K562 (cell line): Measurements from ENCODE around the gene MACROD2. TPM values are rescaled to one million over a fixed set of nuclear protein-coding genes. Genes with fewer than 3 reads are reported as not detected.

Experiments used
- ATAC-seq: fragments of 200-7000 bp; cut with Tn5 transposase; 3 replicates; pipeline ENCODE4 v1.9.1; 2020; ENCODE audit warnings: moderate library complexity
- BruUV-seq: library from RNA; stranded (reverse); fragments of 400-500 nt; replicated peaks from 2 replicates; lab custom pipeline; 2021; lab: Mats Ljungman, UMichigan
- CTCF ChIA-PET: fragments of 300-600 bp; formaldehyde crosslinking; extraction: SDS; loops from one replicate; lab custom pipeline; 2021; ENCODE audit warnings: low intra/inter-chr PET ratio; lab: Yijun Ruan, JAX
- POLR2A ChIA-PET: fragments of 300-600, 350-650 bp; sonication (Branson Sonifier 250); formaldehyde crosslinking; extraction: SDS; loops from one replicate; lab custom pipeline; 2021; ENCODE audit warnings: antibody characterized with exemption, inconsistent platforms; lab: Yijun Ruan, JAX
- DNase-seq, 4 experiments: peaks; one replicate each; pipeline versions ENCODE4 v3.0.0 to v3.0.0-alpha.2; 2011 to 2018; ENCODE audit warnings: low spot score in 3 of 4, mixed read lengths in 3 of 4; ENCODE audit errors: extremely low read depth in 1 of 4
- FAIRE-seq: peaks from 2 replicates; lab custom pipeline; 2011; peaks lifted over from hg19 to GRCh38; lab: Jason Lieb, UNC
- H2AFZ ChIP-seq: 2 replicates; pipeline ENCODE4 v1.6.0; 2011; ENCODE audit warnings: low read depth, low read length, control low read depth, inconsistent platforms
- H3K27ac ChIP-seq: fragments of 200-600 bp; 3 replicates; pipeline ENCODE4 v1.8.0; 2011; ENCODE audit warnings: low read depth, mild to moderate bottlenecking, control low read depth, inconsistent platforms, low read length, moderate library complexity, mixed read lengths; ENCODE audit errors: extremely low read depth
- H3K27me3 ChIP-seq, 2 experiments: fragments of 300-600 bp in 1 of 2; 2 replicates in 1 of 2; 3 replicates in 1 of 2; pipeline versions ENCODE4 v1.6.0 to v1.8.0; 2011; ENCODE audit warnings: inconsistent platforms in 2 of 2, low read length in 2 of 2, mild to moderate bottlenecking in 1 of 2, mixed read lengths in 1 of 2, moderate library complexity in 1 of 2; ENCODE audit not compliant: control insufficient read depth in 2 of 2, insufficient read depth in 2 of 2
- H3K36me3 ChIP-seq: fragments of 300-600 bp; 3 replicates; pipeline ENCODE4 v1.8.0; 2011; ENCODE audit warnings: mild to moderate bottlenecking, low read length, inconsistent platforms; ENCODE audit not compliant: control insufficient read depth, insufficient read depth
- H3K4me1 ChIP-seq, 2 experiments: fragments of 200-600 bp in 1 of 2; replicated peaks in 1 of 2; 2 replicates in 1 of 2; 3 replicates in 1 of 2; pipeline versions ENCODE4 v1.5.1 to v1.8.0; 2011; ENCODE audit warnings: inconsistent platforms in 2 of 2, low read length in 2 of 2, mild to moderate bottlenecking in 1 of 2, mixed read lengths in 1 of 2, moderate library complexity in 1 of 2; ENCODE audit not compliant: control insufficient read depth in 2 of 2, insufficient read depth in 2 of 2
- H3K4me2 ChIP-seq: 2 replicates; pipeline ENCODE4 v1.6.1; 2011; ENCODE audit warnings: low read length, control low read depth, inconsistent platforms, mixed read lengths; ENCODE audit not compliant: insufficient read depth
- H3K4me3 ChIP-seq: fragments of 200-600 bp; sonication (generic), shearing (Covaris generic); 2 replicates; pipeline ENCODE4 v1.5.1; 2016; ENCODE audit warnings: control low read depth, inconsistent platforms
- H3K79me2 ChIP-seq: fragments of 200-600 bp; 3 replicates; pipeline ENCODE4 v1.8.0; 2011; ENCODE audit warnings: low read length, inconsistent platforms; ENCODE audit not compliant: control insufficient read depth, insufficient read depth
- H3K9ac ChIP-seq, 2 experiments: 2 replicates each; pipeline versions ENCODE4 v1.6.0 to v1.6.1; 2011; ENCODE audit warnings: low read depth in 2 of 2, low read length in 2 of 2, control low read depth in 1 of 2, inconsistent platforms in 1 of 2, mild to moderate bottlenecking in 1 of 2, mixed read lengths in 1 of 2; ENCODE audit not compliant: insufficient read depth in 1 of 2
- H3K9me1 ChIP-seq: one replicate; pipeline ENCODE4 v1.6.0; 2011; ENCODE audit warnings: inconsistent platforms, mild to moderate bottlenecking, low read length, moderate library complexity; ENCODE audit not compliant: control insufficient read depth, insufficient read depth
- H3K9me3 ChIP-seq: replicated peaks from 2 replicates; pipeline ENCODE4 v1.5.1; 2011; ENCODE audit warnings: low read depth, low read length, inconsistent platforms; ENCODE audit not compliant: control insufficient read depth, insufficient read depth
- H4K20me1 ChIP-seq: replicated peaks from 2 replicates; pipeline ENCODE4 v1.6.1; 2011; ENCODE audit warnings: low read length, inconsistent platforms, mixed read lengths; ENCODE audit not compliant: control insufficient read depth, insufficient read depth
- WGBS: fragments of 100-300 bp; shearing (Covaris generic); methylation state at CpG from one replicate; pipeline ENCODE4 v1.1.6; 2016; ENCODE audit warnings: low coverage, mixed read lengths; ENCODE audit not compliant: insufficient coverage; ENCODE audit errors: missing lambda C conversion rate; 5-methylcytosine and 5-hydroxymethylcytosine counted together
- in situ Hi-C: fragments of 300-500 bp; cut with MboI; formaldehyde crosslinking; loops from 4 replicates; pipeline ENCODE4 v1.15.0; 2018; ENCODE audit warnings: inconsistent platforms, mixed read lengths
- intact Hi-C: fragments of 100-400 bp; cut with micrococcal nuclease; formaldehyde crosslinking; loops from 2 replicates; pipeline ENCODE4 v1.14.2; 2022
- polyA plus RNA-seq, 8 experiments: library from polyadenylated mRNA; depleted of rRNA in 4 of 8; stranded (reverse) in 5 of 8; unstranded in 3 of 8; fragments of >200 nt; fragmentation: Nextera tagmentation in 2 of 8; fragmentation: Illumina TruSeq in 1 of 8; extraction: Ambion mirVana in 2 of 8; extraction: Trizol in 1 of 8; gene quantifications; 2 replicates each; pipeline versions ENCODE4 v1.2.1 to v1.2.3, GENCODE V29; 2011 to 2014; ENCODE audit warnings: inconsistent platforms in 1 of 8, missing spikeins in 1 of 8
- total RNA-seq, 7 experiments: library from RNA; depleted of rRNA in 6 of 7; stranded (reverse); fragments of >200 nt in 6 of 7; fragmentation: Illumina TruSeq in 2 of 7; extraction: Trizol in 2 of 7; gene quantifications; 2 replicates each; pipeline versions ENCODE4 v1.2.1 to v1.2.3, GENCODE V29; 2011 to 2021; ENCODE audit warnings: low replicate concordance in 1 of 7
- TF ChIP-seq, protein P1 (sequence below): fragments of 250-450 bp; sonication (Bioruptor Pico); IDR thresholded peaks from 2 replicates; pipeline ENCODE4 v1.5.0; 2021; ENCODE audit warnings: mild to moderate bottlenecking, borderline replicate concordance
- TF ChIP-seq, protein P2 (sequence below), 2 experiments: fragments of 450-650 bp; formaldehyde crosslinking in 1 of 2; IDR thresholded peaks; 2 replicates each; pipeline versions ENCODE4 v1.4.0 to v1.6.1; 2014 to 2020; ENCODE audit warnings: mild to moderate bottlenecking in 2 of 2, borderline replicate concordance in 1 of 2, low read depth in 1 of 2

Gene MACROD2
- total and polyA plus RNA-seq, 9 of the 15 experiments (the other 6 are each of a cell fraction or from before 2014, with no cell fraction given): not detected

DNA sequence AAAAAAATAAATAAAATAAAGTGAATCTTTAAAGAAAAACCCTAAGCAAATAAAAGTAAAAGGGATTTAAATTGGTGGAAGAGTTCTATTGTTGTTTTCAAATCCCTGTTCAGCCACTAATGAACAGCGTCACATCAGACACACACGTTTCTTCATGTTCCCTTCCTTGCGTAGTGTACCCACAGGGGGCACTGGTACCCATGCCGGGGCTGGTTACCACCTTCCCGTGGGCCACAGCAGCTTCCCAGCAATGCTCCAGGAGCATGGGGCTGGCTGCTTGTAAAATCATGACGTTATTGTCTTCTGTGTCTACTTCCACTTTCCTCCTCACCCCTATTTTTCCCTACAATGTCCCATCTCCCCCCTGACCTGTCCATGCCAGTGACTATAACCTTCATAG lies 1589.2 kb downstream of the MACROD2 start:
- in situ Hi-C loops (no loop called here), intact Hi-C loops (no loop called here)
- BruUV-seq: no TSS peak
- no peak overlapping the region for H2AFZ ChIP-seq
- no peak overlapping the region for H3K9ac ChIP-seq
- no peaks in the 10 kb centered on the region for H3K9me3 ChIP-seq
- H3K4me1 ChIP-seq: no peaks in the 10 kb centered on the region
- TF ChIP-seq, protein P1, sequence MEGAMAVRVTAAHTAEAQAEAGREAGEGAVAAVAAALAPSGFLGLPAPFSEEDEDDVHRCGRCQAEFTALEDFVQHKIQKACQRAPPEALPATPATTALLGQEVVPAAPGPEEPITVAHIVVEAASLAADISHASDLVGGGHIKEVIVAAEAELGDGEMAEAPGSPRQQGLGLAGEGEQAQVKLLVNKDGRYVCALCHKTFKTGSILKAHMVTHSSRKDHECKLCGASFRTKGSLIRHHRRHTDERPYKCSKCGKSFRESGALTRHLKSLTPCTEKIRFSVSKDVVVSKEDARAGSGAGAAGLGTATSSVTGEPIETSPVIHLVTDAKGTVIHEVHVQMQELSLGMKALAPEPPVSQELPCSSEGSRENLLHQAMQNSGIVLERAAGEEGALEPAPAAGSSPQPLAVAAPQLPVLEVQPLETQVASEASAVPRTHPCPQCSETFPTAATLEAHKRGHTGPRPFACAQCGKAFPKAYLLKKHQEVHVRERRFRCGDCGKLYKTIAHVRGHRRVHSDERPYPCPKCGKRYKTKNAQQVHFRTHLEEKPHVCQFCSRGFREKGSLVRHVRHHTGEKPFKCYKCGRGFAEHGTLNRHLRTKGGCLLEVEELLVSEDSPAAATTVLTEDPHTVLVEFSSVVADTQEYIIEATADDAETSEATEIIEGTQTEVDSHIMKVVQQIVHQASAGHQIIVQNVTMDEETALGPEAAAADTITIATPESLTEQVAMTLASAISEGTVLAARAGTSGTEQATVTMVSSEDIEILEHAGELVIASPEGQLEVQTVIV (CRISPR knock-in tag): no peak
- TF ChIP-seq, protein P2, sequence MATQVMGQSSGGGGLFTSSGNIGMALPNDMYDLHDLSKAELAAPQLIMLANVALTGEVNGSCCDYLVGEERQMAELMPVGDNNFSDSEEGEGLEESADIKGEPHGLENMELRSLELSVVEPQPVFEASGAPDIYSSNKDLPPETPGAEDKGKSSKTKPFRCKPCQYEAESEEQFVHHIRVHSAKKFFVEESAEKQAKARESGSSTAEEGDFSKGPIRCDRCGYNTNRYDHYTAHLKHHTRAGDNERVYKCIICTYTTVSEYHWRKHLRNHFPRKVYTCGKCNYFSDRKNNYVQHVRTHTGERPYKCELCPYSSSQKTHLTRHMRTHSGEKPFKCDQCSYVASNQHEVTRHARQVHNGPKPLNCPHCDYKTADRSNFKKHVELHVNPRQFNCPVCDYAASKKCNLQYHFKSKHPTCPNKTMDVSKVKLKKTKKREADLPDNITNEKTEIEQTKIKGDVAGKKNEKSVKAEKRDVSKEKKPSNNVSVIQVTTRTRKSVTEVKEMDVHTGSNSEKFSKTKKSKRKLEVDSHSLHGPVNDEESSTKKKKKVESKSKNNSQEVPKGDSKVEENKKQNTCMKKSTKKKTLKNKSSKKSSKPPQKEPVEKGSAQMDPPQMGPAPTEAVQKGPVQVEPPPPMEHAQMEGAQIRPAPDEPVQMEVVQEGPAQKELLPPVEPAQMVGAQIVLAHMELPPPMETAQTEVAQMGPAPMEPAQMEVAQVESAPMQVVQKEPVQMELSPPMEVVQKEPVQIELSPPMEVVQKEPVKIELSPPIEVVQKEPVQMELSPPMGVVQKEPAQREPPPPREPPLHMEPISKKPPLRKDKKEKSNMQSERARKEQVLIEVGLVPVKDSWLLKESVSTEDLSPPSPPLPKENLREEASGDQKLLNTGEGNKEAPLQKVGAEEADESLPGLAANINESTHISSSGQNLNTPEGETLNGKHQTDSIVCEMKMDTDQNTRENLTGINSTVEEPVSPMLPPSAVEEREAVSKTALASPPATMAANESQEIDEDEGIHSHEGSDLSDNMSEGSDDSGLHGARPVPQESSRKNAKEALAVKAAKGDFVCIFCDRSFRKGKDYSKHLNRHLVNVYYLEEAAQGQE (IDR thresholded peaks at IDR 0.05; ENCODE audit: borderline replicate concordance): no peak
- TF ChIP-seq, protein P2 (CRISPR knock-in tag; IDR thresholded peaks at IDR 0.05; ENCODE audit: low read depth): no peak
- no peak overlapping the region for H3K4me3 ChIP-seq
- CTCF ChIA-PET: no interaction called here
- no peaks in the 10 kb centered on the region for H4K20me1 ChIP-seq
- POLR2A ChIA-PET: interaction anchor here (0.7 kb wide), 1 partner anchor 18 kb away, joined by 3 read pairs; no protein-coding TSS in a partner anchor
- WGBS: 0% methylated on average over 5 of the region's 6 CpGs
- no peak for FAIRE-seq
- H3K27ac ChIP-seq: no peak overlapping the region
- no peak overlapping the region for H3K4me2 ChIP-seq
- H3K27me3 ChIP-seq: no peaks in the 10 kb centered on the region
- no peak for DNase-seq
- H3K9me1 ChIP-seq: no peaks in the 10 kb centered on the region
- ATAC-seq: no peak
- no peaks in the 10 kb centered on the region for H3K36me3 ChIP-seq
- no peaks in the 10 kb centered on the region for H3K79me2 ChIP-seq
